ENCODE results near the gene SLC17A5. TPM values are rescaled to one million over a fixed set of nuclear protein-coding genes. Genes with fewer than 3 reads are reported as not detected.

Gene SLC17A5
- total and polyA plus RNA-seq, 10 of the 15 experiments (the other 5 are each of a cell fraction or from before 2014, with no cell fraction given): 2.3 to 7.2 (median 5.0) TPM

DNA sequence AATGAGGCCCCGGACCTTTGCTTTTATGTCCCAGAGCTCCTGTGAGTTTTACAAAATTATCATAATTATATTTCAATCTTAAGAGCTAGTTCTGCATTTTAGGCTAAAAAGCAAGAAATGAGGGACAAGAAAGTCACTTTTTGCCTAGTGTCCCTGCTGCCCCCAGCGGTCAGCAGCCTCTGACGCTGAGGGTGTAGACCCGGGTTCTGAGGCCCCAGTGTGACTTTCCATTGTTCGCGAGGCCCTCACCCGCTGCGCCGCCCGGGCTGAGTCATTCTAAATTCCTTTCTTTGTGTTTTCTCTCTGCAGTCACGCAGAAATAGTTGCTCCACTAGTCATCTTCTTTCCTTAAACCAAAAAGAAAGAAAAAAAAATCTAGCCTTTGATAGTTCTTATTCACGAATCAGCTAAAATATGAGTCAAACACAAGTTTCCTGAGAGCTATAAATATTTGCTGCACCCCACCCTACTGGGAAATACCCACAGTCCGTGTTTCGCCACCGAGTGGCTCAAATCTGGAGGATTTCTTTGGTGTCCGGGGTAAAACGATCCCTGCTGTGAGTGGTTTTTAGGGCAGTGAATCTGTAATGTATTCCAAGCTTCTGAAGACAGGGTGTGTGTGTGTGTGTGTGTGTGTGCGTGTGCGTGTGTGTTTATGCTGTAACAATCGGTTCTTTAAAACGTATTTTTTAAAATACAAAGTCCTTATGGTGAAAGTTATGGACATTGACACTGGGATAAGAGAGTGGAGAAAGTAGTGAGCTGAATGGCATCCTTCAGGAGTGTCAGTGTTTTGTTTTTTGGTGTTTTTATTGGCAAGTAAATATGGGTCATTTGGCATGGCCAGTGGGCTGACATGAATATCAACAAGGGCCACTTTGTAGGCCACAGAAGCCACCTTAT is 73.3 kb downstream of the SLC17A5 start (continued):
- TF ChIP-seq, protein P1, sequence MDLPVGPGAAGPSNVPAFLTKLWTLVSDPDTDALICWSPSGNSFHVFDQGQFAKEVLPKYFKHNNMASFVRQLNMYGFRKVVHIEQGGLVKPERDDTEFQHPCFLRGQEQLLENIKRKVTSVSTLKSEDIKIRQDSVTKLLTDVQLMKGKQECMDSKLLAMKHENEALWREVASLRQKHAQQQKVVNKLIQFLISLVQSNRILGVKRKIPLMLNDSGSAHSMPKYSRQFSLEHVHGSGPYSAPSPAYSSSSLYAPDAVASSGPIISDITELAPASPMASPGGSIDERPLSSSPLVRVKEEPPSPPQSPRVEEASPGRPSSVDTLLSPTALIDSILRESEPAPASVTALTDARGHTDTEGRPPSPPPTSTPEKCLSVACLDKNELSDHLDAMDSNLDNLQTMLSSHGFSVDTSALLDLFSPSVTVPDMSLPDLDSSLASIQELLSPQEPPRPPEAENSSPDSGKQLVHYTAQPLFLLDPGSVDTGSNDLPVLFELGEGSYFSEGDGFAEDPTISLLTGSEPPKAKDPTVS (IDR thresholded peaks at IDR 0.05; ENCODE audit: low read depth, low read length): no peak
- TF ChIP-seq POLR2A (IDR thresholded peaks at IDR 0.05; ENCODE audit: low read depth, low read length) (peak; percentile 71), SMARCA5 (IDR thresholded peaks at IDR 0.05) (no peak; the same call in 1 of the 2 replicates), MYC (IDR thresholded peaks at IDR 0.05; ENCODE audit: insufficient read depth, insufficient read length, insufficient replicate concordance, low read length, severe bottlenecking) (no peak), JUND (IDR thresholded peaks at IDR 0.05; ENCODE audit: low read depth, low read length) (no peak), HDGF (IDR thresholded peaks at IDR 0.05) (peak; percentile 77), ETV6 (conservative IDR thresholded peaks at IDR 0.05 in 1 of 2, IDR thresholded peaks at IDR 0.05 in 1 of 2; ENCODE audit: borderline replicate concordance in 1 of 2, low read depth in 1 of 2) (peak in 1 of 2 experiments; percentile 77; a peak in 1 of 4 replicates), BMI1 (IDR thresholded peaks at IDR 0.05; ENCODE audit: borderline replicate concordance) (peak; percentile 47; the same call in 1 of the 2 replicates), CBX5 (IDR thresholded peaks at IDR 0.05; ENCODE audit: low read depth) (peak; percentile 88), RAD51 (IDR thresholded peaks at IDR 0.05) (0 out of 2 replicates have a peak, but pooled peaks have one; percentile 17), CREM (IDR thresholded peaks at IDR 0.05; ENCODE audit: low read depth) (peak; percentile 56; the same call in 1 of the 2 replicates), SREBF1 (IDR thresholded peaks at IDR 0.05; ENCODE audit: low read length) (no peak), CHD2 (IDR thresholded peaks at IDR 0.05; ENCODE audit: borderline replicate concordance, low read depth, low read length) (0 out of 2 replicates have a peak, but pooled peaks have one; percentile 37), FOS (IDR thresholded peaks at IDR 0.05; ENCODE audit: borderline replicate concordance, extremely low read depth, insufficient read length) (no peak), TBL1XR1 (IDR thresholded peaks at IDR 0.05; ENCODE audit: low read depth, low read length) (no peak), NFYA (IDR thresholded peaks at IDR 0.05; ENCODE audit: borderline replicate concordance, low read depth, low read length) (no peak), CHD1 (IDR thresholded peaks at IDR 0.05; ENCODE audit: low read depth, low read length) (no peak; the same call in 1 of the 2 replicates), SPI1 (IDR thresholded peaks at IDR 0.05; ENCODE audit: borderline replicate concordance, insufficient read depth, low read depth, low read length) (no peak), KAT2A (conservative IDR thresholded peaks at IDR 0.05; ENCODE audit: control insufficient read depth, low read depth, low read length) (no peak), TARDBP (IDR thresholded peaks at IDR 0.05; ENCODE audit: borderline replicate concordance) (no peak), NFYB (IDR thresholded peaks at IDR 0.05; ENCODE audit: insufficient read depth, low read depth, low read length) (no peak), SRF (IDR thresholded peaks at IDR 0.05; ENCODE audit: low read depth in 2 of 2, low read length in 2 of 2) (0 out of 4 replicates have a peak, but pooled peaks of 1 of the 2 experiments have one; percentile 20), ATF7 (IDR thresholded peaks at IDR 0.05; ENCODE audit: low read depth) (peak; percentile 50), NR2F1 (conservative IDR thresholded peaks at IDR 0.05) (0 out of 2 replicates have a peak, but pooled peaks have one; percentile 29), ESRRA (IDR thresholded peaks at IDR 0.05; ENCODE audit: low read length) (no peak), KDM1A (IDR thresholded peaks at IDR 0.05; ENCODE audit: borderline replicate concordance) (no peak), RB1 (IDR thresholded peaks at IDR 0.05; ENCODE audit: borderline replicate concordance) (no peak), BRCA1 (IDR thresholded peaks at IDR 0.05; ENCODE audit: low read depth, low read length) (no peak), RCOR1 (conservative IDR thresholded peaks at IDR 0.05; ENCODE audit: low read depth, low read length) (no peak)
- TF ChIP-seq, protein P2, sequence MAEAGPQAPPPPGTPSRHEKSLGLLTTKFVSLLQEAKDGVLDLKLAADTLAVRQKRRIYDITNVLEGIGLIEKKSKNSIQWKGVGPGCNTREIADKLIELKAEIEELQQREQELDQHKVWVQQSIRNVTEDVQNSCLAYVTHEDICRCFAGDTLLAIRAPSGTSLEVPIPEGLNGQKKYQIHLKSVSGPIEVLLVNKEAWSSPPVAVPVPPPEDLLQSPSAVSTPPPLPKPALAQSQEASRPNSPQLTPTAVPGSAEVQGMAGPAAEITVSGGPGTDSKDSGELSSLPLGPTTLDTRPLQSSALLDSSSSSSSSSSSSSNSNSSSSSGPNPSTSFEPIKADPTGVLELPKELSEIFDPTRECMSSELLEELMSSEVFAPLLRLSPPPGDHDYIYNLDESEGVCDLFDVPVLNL (IDR thresholded peaks at IDR 0.05; ENCODE audit: low read depth, low read length): no peak
